K562 (cell line): Measurements from ENCODE around the gene BBLN. TPM values are rescaled to one million over a fixed set of nuclear protein-coding genes. Genes with fewer than 3 reads are reported as not detected.

ENCODE experiments used
- ATAC-seq: fragments of 200-7000 bp; cut with Tn5 transposase; 3 replicates; pipeline ENCODE4 v1.9.1; 2020; ENCODE audit warnings: moderate library complexity
- BruUV-seq: library from RNA; stranded (reverse); fragments of 400-500 nt; replicated peaks from 2 replicates; lab custom pipeline; 2021; lab: Mats Ljungman, UMichigan
- CTCF ChIA-PET: fragments of 300-600 bp; formaldehyde crosslinking; extraction: SDS; loops from one replicate; lab custom pipeline; 2021; ENCODE audit warnings: low intra/inter-chr PET ratio; lab: Yijun Ruan, JAX
- POLR2A ChIA-PET: fragments of 300-600, 350-650 bp; sonication (Branson Sonifier 250); formaldehyde crosslinking; extraction: SDS; loops from one replicate; lab custom pipeline; 2021; ENCODE audit warnings: antibody characterized with exemption, inconsistent platforms; lab: Yijun Ruan, JAX
- DNase-seq, 4 experiments: peaks; one replicate each; pipeline versions ENCODE4 v3.0.0 to v3.0.0-alpha.2; 2011 to 2018; ENCODE audit warnings: low spot score in 3 of 4, mixed read lengths in 3 of 4; ENCODE audit errors: extremely low read depth in 1 of 4
- FAIRE-seq: peaks from 2 replicates; lab custom pipeline; 2011; peaks lifted over from hg19 to GRCh38; lab: Jason Lieb, UNC
- H2AFZ ChIP-seq: 2 replicates; pipeline ENCODE4 v1.6.0; 2011; ENCODE audit warnings: low read depth, low read length, control low read depth, inconsistent platforms
- H3K27ac ChIP-seq: fragments of 200-600 bp; 3 replicates; pipeline ENCODE4 v1.8.0; 2011; ENCODE audit warnings: low read depth, mild to moderate bottlenecking, control low read depth, inconsistent platforms, low read length, moderate library complexity, mixed read lengths; ENCODE audit errors: extremely low read depth
- H3K27me3 ChIP-seq, 2 experiments: fragments of 300-600 bp in 1 of 2; 2 replicates in 1 of 2; 3 replicates in 1 of 2; pipeline versions ENCODE4 v1.6.0 to v1.8.0; 2011; ENCODE audit warnings: inconsistent platforms in 2 of 2, low read length in 2 of 2, mild to moderate bottlenecking in 1 of 2, mixed read lengths in 1 of 2, moderate library complexity in 1 of 2; ENCODE audit not compliant: control insufficient read depth in 2 of 2, insufficient read depth in 2 of 2
- H3K36me3 ChIP-seq: fragments of 300-600 bp; 3 replicates; pipeline ENCODE4 v1.8.0; 2011; ENCODE audit warnings: mild to moderate bottlenecking, low read length, inconsistent platforms; ENCODE audit not compliant: control insufficient read depth, insufficient read depth
- H3K4me1 ChIP-seq, 2 experiments: fragments of 200-600 bp in 1 of 2; replicated peaks in 1 of 2; 2 replicates in 1 of 2; 3 replicates in 1 of 2; pipeline versions ENCODE4 v1.5.1 to v1.8.0; 2011; ENCODE audit warnings: inconsistent platforms in 2 of 2, low read length in 2 of 2, mild to moderate bottlenecking in 1 of 2, mixed read lengths in 1 of 2, moderate library complexity in 1 of 2; ENCODE audit not compliant: control insufficient read depth in 2 of 2, insufficient read depth in 2 of 2
- H3K4me2 ChIP-seq: 2 replicates; pipeline ENCODE4 v1.6.1; 2011; ENCODE audit warnings: low read length, control low read depth, inconsistent platforms, mixed read lengths; ENCODE audit not compliant: insufficient read depth
- H3K4me3 ChIP-seq: fragments of 200-600 bp; sonication (generic), shearing (Covaris generic); 2 replicates; pipeline ENCODE4 v1.5.1; 2016; ENCODE audit warnings: control low read depth, inconsistent platforms
- H3K79me2 ChIP-seq: fragments of 200-600 bp; 3 replicates; pipeline ENCODE4 v1.8.0; 2011; ENCODE audit warnings: low read length, inconsistent platforms; ENCODE audit not compliant: control insufficient read depth, insufficient read depth
- H3K9ac ChIP-seq, 2 experiments: 2 replicates each; pipeline versions ENCODE4 v1.6.0 to v1.6.1; 2011; ENCODE audit warnings: low read depth in 2 of 2, low read length in 2 of 2, control low read depth in 1 of 2, inconsistent platforms in 1 of 2, mild to moderate bottlenecking in 1 of 2, mixed read lengths in 1 of 2; ENCODE audit not compliant: insufficient read depth in 1 of 2
- H3K9me1 ChIP-seq: one replicate; pipeline ENCODE4 v1.6.0; 2011; ENCODE audit warnings: inconsistent platforms, mild to moderate bottlenecking, low read length, moderate library complexity; ENCODE audit not compliant: control insufficient read depth, insufficient read depth
- H3K9me3 ChIP-seq: replicated peaks from 2 replicates; pipeline ENCODE4 v1.5.1; 2011; ENCODE audit warnings: low read depth, low read length, inconsistent platforms; ENCODE audit not compliant: control insufficient read depth, insufficient read depth
- H4K20me1 ChIP-seq: replicated peaks from 2 replicates; pipeline ENCODE4 v1.6.1; 2011; ENCODE audit warnings: low read length, inconsistent platforms, mixed read lengths; ENCODE audit not compliant: control insufficient read depth, insufficient read depth
- CEBPB ChIP-seq: fragments of 450-650 bp; IDR thresholded peaks from 2 replicates; pipeline ENCODE4 v1.6.1; 2016; ENCODE audit warnings: missing genetic modification characterization, missing compliant biosample characterization
- DIDO1 ChIP-seq: fragments of 450-650 bp; IDR thresholded peaks from 2 replicates; pipeline ENCODE4 v1.6.1; 2016; ENCODE audit warnings: low read depth, missing biosample characterization, missing genetic modification characterization
- ELF4 ChIP-seq: fragments of 450-650 bp; formaldehyde crosslinking; IDR thresholded peaks from 2 replicates; pipeline ENCODE4 v1.4.0; 2022; ENCODE audit warnings: missing genetic modification characterization
- FOXP1 ChIP-seq: sonication (generic); formaldehyde crosslinking; IDR thresholded peaks from 2 replicates; pipeline ENCODE4 v1.8.0; 2022; ENCODE audit warnings: mild to moderate bottlenecking, missing genetic modification reagents
- KLF13 ChIP-seq: fragments of 450-650 bp; IDR thresholded peaks from 2 replicates; pipeline ENCODE4 v1.6.1; 2016; ENCODE audit warnings: missing genetic modification characterization, low read depth, mild to moderate bottlenecking, missing compliant biosample characterization, moderate library complexity, borderline replicate concordance
- MCM5 ChIP-seq: fragments of 450-650 bp; IDR thresholded peaks from 2 replicates; pipeline ENCODE4 v1.6.1; 2016; ENCODE audit warnings: low read depth
- MEF2A ChIP-seq: IDR thresholded peaks from 2 replicates; pipeline ENCODE4 v1.6.1; 2011; ENCODE audit warnings: low read depth, mild to moderate bottlenecking, low read length, moderate library complexity; ENCODE audit not compliant: control insufficient read depth
- MTA3 ChIP-seq: fragments of 450-650 bp; formaldehyde crosslinking; IDR thresholded peaks from 2 replicates; pipeline ENCODE4 v1.6.1; 2017; ENCODE audit warnings: mild to moderate bottlenecking, borderline replicate concordance
- MYC ChIP-seq, 2 experiments: fragments of 250-450 bp in 1 of 2; sonication (Bioruptor Pico) in 1 of 2; IDR thresholded peaks; 2 replicates each; pipeline versions ENCODE4 v1.5.1 to v1.6.1; 2012 to 2021; ENCODE audit warnings: low read depth in 2 of 2, borderline replicate concordance in 1 of 2, improper control_type of control experiment in 1 of 2, low read length in 1 of 2, mild to moderate bottlenecking in 1 of 2, moderate library complexity in 1 of 2
- NR4A1 ChIP-seq, 2 experiments: fragments of 250-450 bp in 1 of 2; fragments of 450-650 bp in 1 of 2; sonication (Bioruptor Pico) in 1 of 2; IDR thresholded peaks; 2 replicates each; pipeline versions ENCODE4 v1.4.0 to v1.6.1; 2016 to 2020; ENCODE audit warnings: mild to moderate bottlenecking in 2 of 2, missing compliant biosample characterization in 1 of 2, missing genetic modification characterization in 1 of 2, moderate library complexity in 1 of 2
- SMARCA4 ChIP-seq: fragments of 450-650 bp; IDR thresholded peaks from 2 replicates; pipeline ENCODE4 v1.6.1; 2016
- SPI1 ChIP-seq: IDR thresholded peaks from 2 replicates; pipeline ENCODE4 v1.6.1; 2011; ENCODE audit warnings: low read depth, low read length, control low read depth, borderline replicate concordance
- SREBF1 ChIP-seq: fragments of 150-350 bp; IDR thresholded peaks from 2 replicates; pipeline ENCODE4 v1.6.1; 2014; ENCODE audit warnings: antibody characterized with exemption, low read depth, low read length, borderline replicate concordance
- ZNF184 ChIP-seq: sonication (generic); formaldehyde crosslinking; IDR thresholded peaks from 2 replicates; pipeline ENCODE4 v1.5.0; 2020; ENCODE audit warnings: missing genetic modification reagents
- ZNF778 ChIP-seq: fragments of 450-650 bp; formaldehyde crosslinking; IDR thresholded peaks from 2 replicates; pipeline ENCODE4 v1.4.0; 2020; ENCODE audit warnings: mild to moderate bottlenecking, moderate library complexity
- WGBS: fragments of 100-300 bp; shearing (Covaris generic); methylation state at CpG from one replicate; pipeline ENCODE4 v1.1.6; 2016; ENCODE audit warnings: low coverage, mixed read lengths; ENCODE audit not compliant: insufficient coverage; ENCODE audit errors: missing lambda C conversion rate; 5-methylcytosine and 5-hydroxymethylcytosine counted together
- in situ Hi-C: fragments of 300-500 bp; cut with MboI; formaldehyde crosslinking; loops from 4 replicates; pipeline ENCODE4 v1.15.0; 2018; ENCODE audit warnings: inconsistent platforms, mixed read lengths
- intact Hi-C: fragments of 100-400 bp; cut with micrococcal nuclease; formaldehyde crosslinking; loops from 2 replicates; pipeline ENCODE4 v1.14.2; 2022
- polyA plus RNA-seq, 8 experiments: library from polyadenylated mRNA; depleted of rRNA in 4 of 8; stranded (reverse) in 5 of 8; unstranded in 3 of 8; fragments of >200 nt; fragmentation: Nextera tagmentation in 2 of 8; fragmentation: Illumina TruSeq in 1 of 8; extraction: Ambion mirVana in 2 of 8; extraction: Trizol in 1 of 8; gene quantifications; 2 replicates each; pipeline versions ENCODE4 v1.2.1 to v1.2.3, GENCODE V29; 2011 to 2014; ENCODE audit warnings: inconsistent platforms in 1 of 8, missing spikeins in 1 of 8
- total RNA-seq, 7 experiments: library from RNA; depleted of rRNA in 6 of 7; stranded (reverse); fragments of >200 nt in 6 of 7; fragmentation: Illumina TruSeq in 2 of 7; extraction: Trizol in 2 of 7; gene quantifications; 2 replicates each; pipeline versions ENCODE4 v1.2.1 to v1.2.3, GENCODE V29; 2011 to 2021; ENCODE audit warnings: low replicate concordance in 1 of 7
- TF ChIP-seq, protein P1 (sequence below): fragments of 250-450 bp; sonication (Bioruptor Pico); IDR thresholded peaks from 2 replicates; pipeline ENCODE4 v1.8.0; 2022; ENCODE audit warnings: moderate library complexity, mild to moderate bottlenecking, inconsistent platforms
- TF ChIP-seq, protein P2 (sequence below): fragments of 450-650 bp; formaldehyde crosslinking; conservative IDR thresholded peaks from 2 replicates; pipeline ENCODE4 v1.4.0; 2022; ENCODE audit warnings: mild to moderate bottlenecking, missing genetic modification characterization

Gene BBLN
- total and polyA plus RNA-seq, 9 of the 15 experiments (the other 6 are each of a cell fraction or from before 2014, with no cell fraction given) = 4.2 to 331 (median 87.1) TPM

DNA sequence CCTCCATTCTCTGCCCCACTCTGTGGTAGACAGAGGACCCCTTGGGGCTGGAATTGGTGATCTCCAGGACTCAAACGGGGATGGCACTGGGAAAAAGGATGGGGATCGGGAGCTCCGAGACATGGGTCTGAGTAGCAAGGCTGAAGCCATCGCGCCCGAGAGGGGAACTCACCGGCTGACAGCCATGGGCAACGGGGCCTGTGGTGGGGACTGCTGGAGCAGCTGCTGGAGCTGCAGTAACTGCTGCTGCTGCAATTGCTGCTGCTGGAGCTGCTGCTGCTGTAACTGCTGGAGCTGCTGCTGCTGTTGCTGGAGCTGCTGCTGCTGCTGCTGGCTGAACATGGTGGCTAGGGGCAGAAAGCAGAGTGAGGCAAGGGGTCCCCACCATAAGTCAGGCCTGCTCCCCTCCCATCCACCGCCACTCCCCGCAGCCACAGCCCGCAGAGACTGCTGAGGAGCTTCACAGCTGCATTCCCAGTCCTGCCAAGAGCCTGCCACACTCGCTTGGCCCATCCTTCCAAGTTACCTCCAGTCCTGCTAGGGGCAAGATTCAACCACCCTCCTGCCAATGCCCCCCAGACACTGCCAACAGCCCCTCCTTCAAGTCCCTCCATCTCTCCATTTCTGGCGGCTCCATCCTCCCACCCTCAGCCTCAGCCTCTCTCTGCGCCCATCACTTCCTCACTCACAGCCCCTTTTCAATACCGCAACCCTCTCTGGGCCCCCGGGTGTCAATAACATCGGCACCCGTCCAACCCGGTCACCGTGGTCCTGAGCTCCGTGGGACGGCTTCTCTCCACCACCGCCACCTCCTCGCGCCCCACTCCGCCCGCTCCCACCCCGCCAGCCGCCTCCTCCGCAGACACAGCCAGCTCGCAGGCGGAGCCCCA lies 30.7 kb downstream of the BBLN start:
- DNase-seq = peak in 1 of 4 experiments; percentile 49
- CTCF ChIA-PET = interaction anchor here (0.5 to 0.7 kb wide), 3 partner anchors 10 to 509 kb away, joined by 3 to 7 read pairs (median 6); no protein-coding TSS in a partner anchor
- Histone ChIP-seq H3K9ac (peak overlapping the region; percentile 79 to 91), H3K9me3 (no peaks in the 10 kb centered on the region), H3K79me2 (peaks cover 25% of the 10 kb centered on the region), H3K27ac (peak overlapping the region; percentile 82), H4K20me1 (peaks cover 8% of the 10 kb centered on the region; the same call in 1 of the 2 replicates), H3K9me1 (peaks cover 7% of the 10 kb centered on the region), H3K27me3 (no peaks in the 10 kb centered on the region), H3K4me3 (peak overlapping the region; percentile 92), H2AFZ (peak overlapping the region; percentile 98), H3K4me1 (peaks cover 34 to 40% of the 10 kb centered on the region in 2 experiments), H3K4me2 (peak overlapping the region; percentile 93), H3K36me3 (peaks cover 43% of the 10 kb centered on the region)
- peak; percentile 40 for ATAC-seq
- intact Hi-C loops = loop anchor here (1.0 to 10.0 kb wide), 5 partner anchors 14 to 494 kb away; partner anchors contain the start of genes BBLN, GOLGA2, PTGES2 and SET
- WGBS = 22% methylated on average over 32 of the region's 32 CpGs
- in situ Hi-C loops = no loop called here
- POLR2A ChIA-PET = interaction anchor here (0.6 to 7.6 kb wide), 19 partner anchors 9 to 1694 kb away, joined by 3 to 78 read pairs (median 4); partner anchors contain the start of genes BBLN, GOLGA2 and SWI5
- no peak for FAIRE-seq
- BruUV-seq = TSS peak; percentile 62
- TF ChIP-seq MEF2A (no peak), KLF13 (tag) (0 out of 2 replicates have a peak, but pooled peaks have one; percentile 21), MCM5 (no peak), NR4A1 (CRISPR knock-in tag; IDR thresholded peaks at IDR 0.05) (peak; percentile 55; the same call in 1 of the 2 replicates), NR4A1 (tag; IDR thresholded peaks at IDR 0.05) (no peak), SMARCA4 (no peak), SREBF1 (0 out of 2 replicates have a peak, but pooled peaks have one; percentile 22), SPI1 (peak; percentile 79), ZNF184 (CRISPR knock-in tag) (no peak), ELF4 (peak; percentile 94), ZNF778 (no peak), DIDO1 (tag) (0 out of 2 replicates have a peak, but pooled peaks have one; percentile 17), CEBPB (no peak), MTA3 (no peak), FOXP1 (CRISPR knock-in tag) (no peak), MYC (IDR thresholded peaks at IDR 0.05; ENCODE audit: low read depth, low read length) (no peak), MYC (CRISPR knock-in tag; IDR thresholded peaks at IDR 0.05; ENCODE audit: borderline replicate concordance, low read depth) (0 out of 2 replicates have a peak, but pooled peaks have one; percentile 27)
- TF ChIP-seq, protein P1, sequence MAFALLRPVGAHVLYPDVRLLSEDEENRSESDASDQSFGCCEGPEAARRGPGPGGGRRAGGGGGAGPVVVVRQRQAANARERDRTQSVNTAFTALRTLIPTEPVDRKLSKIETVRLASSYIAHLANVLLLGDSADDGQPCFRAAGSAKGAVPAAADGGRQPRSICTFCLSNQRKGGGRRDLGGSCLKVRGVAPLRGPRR (CRISPR knock-in tag) = 0 out of 2 replicates have a peak, but pooled peaks have one; percentile 40
- TF ChIP-seq, protein P2, sequence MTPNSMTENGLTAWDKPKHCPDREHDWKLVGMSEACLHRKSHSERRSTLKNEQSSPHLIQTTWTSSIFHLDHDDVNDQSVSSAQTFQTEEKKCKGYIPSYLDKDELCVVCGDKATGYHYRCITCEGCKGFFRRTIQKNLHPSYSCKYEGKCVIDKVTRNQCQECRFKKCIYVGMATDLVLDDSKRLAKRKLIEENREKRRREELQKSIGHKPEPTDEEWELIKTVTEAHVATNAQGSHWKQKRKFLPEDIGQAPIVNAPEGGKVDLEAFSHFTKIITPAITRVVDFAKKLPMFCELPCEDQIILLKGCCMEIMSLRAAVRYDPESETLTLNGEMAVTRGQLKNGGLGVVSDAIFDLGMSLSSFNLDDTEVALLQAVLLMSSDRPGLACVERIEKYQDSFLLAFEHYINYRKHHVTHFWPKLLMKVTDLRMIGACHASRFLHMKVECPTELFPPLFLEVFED (CRISPR knock-in tag) = peak; percentile 98
